ENCODE data around the gene HMGN5.

HMGN5 gene

GRCh38 chrX:81201671-81202455, at the start of gene HMGN5, which contains the start of gene SH3BGRL:
Gene HMGN5 (minus strand): TSS chrX:81201913. CDS start chrX:81121549, 80,364 bp downstream.
Gene SH3BGRL (plus strand): TSS chrX:81202102. CDS start chrX:81202201, 99 bp downstream.
- DNase-seq (ENCODE audit: low read depth): peak; percentile 42

GRCh38 chrX:81241753-81242152, 40.0 kb upstream of the HMGN5 start:
- DNase-seq (ENCODE audit: low read depth): no peak

GRCh38 chrX:81240701-81241331, 39.1 kb upstream of the HMGN5 start:
- no peak for DNase-seq (ENCODE audit: low read depth)

- DNase-seq (ENCODE audit: low read depth): no peak
Measured at GRCh38 chrX:81238166-81238565, 36.5 kb upstream of the HMGN5 start.

- no peak for DNase-seq (ENCODE audit: low read depth)
Measured at GRCh38 chrX:81237516-81237915, 35.8 kb upstream of the HMGN5 start.

- no peak for DNase-seq (ENCODE audit: low read depth)
Measured at GRCh38 chrX:81232218-81232617, 30.5 kb upstream of the HMGN5 start.

- no peak for DNase-seq (ENCODE audit: low read depth)
Measured at GRCh38 chrX:81231476-81231875, 29.8 kb upstream of the HMGN5 start.

- no peak for DNase-seq (ENCODE audit: low read depth)
Measured at GRCh38 chrX:81229901-81230300, 28.2 kb upstream of the HMGN5 start.

- DNase-seq (ENCODE audit: low read depth): no peak
Measured at GRCh38 chrX:81229229-81229628, 27.5 kb upstream of the HMGN5 start.

- no peak for DNase-seq (ENCODE audit: low read depth)
Measured at GRCh38 chrX:81215685-81216084, 14.0 kb upstream of the HMGN5 start.

- DNase-seq (ENCODE audit: low read depth): no peak
Measured at GRCh38 chrX:81208916-81209315, 7.2 kb upstream of the HMGN5 start.

GRCh38 chrX:81206476-81206875, 4.8 kb upstream of the HMGN5 start:
- DNase-seq (ENCODE audit: low read depth): no peak

- no peak for DNase-seq (ENCODE audit: low read depth)
Measured at GRCh38 chrX:81205551-81205950, 3.8 kb upstream of the HMGN5 start.

- DNase-seq (ENCODE audit: low read depth): no peak
Measured at GRCh38 chrX:81202943-81203342, 1.2 kb upstream of the HMGN5 start.

GRCh38 chrX:81202456-81202819, 725 bp upstream of the HMGN5 start:
- DNase-seq (ENCODE audit: low read depth): no peak

- DNase-seq (ENCODE audit: low read depth): no peak
Measured at GRCh38 chrX:81201071-81201470, 642 bp downstream of the HMGN5 start.

GRCh38 chrX:81195712-81196111, 6.0 kb downstream of the HMGN5 start:
- no peak for DNase-seq (ENCODE audit: low read depth)

- DNase-seq (ENCODE audit: low read depth): no peak
Measured at GRCh38 chrX:81195259-81195658, 6.5 kb downstream of the HMGN5 start.

GRCh38 chrX:81174286-81174685, 27.4 kb downstream of the HMGN5 start:
- DNase-seq (ENCODE audit: low read depth): no peak

GRCh38 chrX:81168391-81168790, 33.3 kb downstream of the HMGN5 start:
- DNase-seq (ENCODE audit: low read depth): no peak

- peak; percentile 55 for DNase-seq (ENCODE audit: low read depth)
Measured at GRCh38 chrX:81121513-81122363, 80.0 kb downstream of the HMGN5 start.

- DNase-seq (ENCODE audit: low read depth): no peak
Measured at GRCh38 chrX:81120936-81121371, 80.8 kb downstream of the HMGN5 start.

All from GM04503 (cell line).